HG03432 (cell line): ENCODE results near the gene OR10A7.
"Not testable (repeated sequence)": the region's sequence is repeated elsewhere in the genome, so short reads cannot be mapped to it uniquely, and the experiment has no call there.

Experiments used
- ATAC-seq: cut with Tn5 transposase; IDR thresholded peaks from one replicate; pipeline ENCODE4 v1.9.1; 2021; ENCODE audit warnings: mild to moderate bottlenecking, moderate library complexity; ENCODE audit not compliant: unreplicated experiment

Gene OR10A7

GRCh38 chr12:55220725-55221124 is at the start of gene OR10A7:
TSS of gene OR10A7 (plus strand) at chr12:55221025. CDS start at chr12:55221025, 0 bp downstream.
- ATAC-seq, result no peak

GRCh38 chr12:55171445-55171844 is 49.4 kb upstream of the OR10A7 start:
- no peak for ATAC-seq

GRCh38 chr12:55171846-55172245 is 49.0 kb upstream of the OR10A7 start:
- not testable (repeated sequence) for ATAC-seq

- ATAC-seq, result no peak
These were observed 48.1 kb upstream of the OR10A7 start for GRCh38 chr12:55172686-55173085.

- ATAC-seq, result no peak
These were observed 47.4 kb upstream of the OR10A7 start for GRCh38 chr12:55173456-55173855.

- no peak for ATAC-seq
These were observed 32.3 kb upstream of the OR10A7 start for GRCh38 chr12:55188573-55188972.

- peak; percentile 84 for ATAC-seq
These were observed 31.8 kb upstream of the OR10A7 start for GRCh38 chr12:55188974-55189556.

- ATAC-seq, result no peak
These were observed 26.4 kb upstream of the OR10A7 start for GRCh38 chr12:55194382-55194781.

- no peak for ATAC-seq
These were observed 5.7 kb downstream of the OR10A7 start for GRCh38 chr12:55226523-55226922.

GRCh38 chr12:55227643-55228042 is 6.8 kb downstream of the OR10A7 start:
- ATAC-seq, result no peak

GRCh38 chr12:55244309-55244708 is 23.5 kb downstream of the OR10A7 start, which contains the start of gene OR6C74:
TSS of gene OR6C74 (plus strand) at chr12:55244609. CDS start at chr12:55247288, 2,679 bp downstream.
- ATAC-seq, result no peak

- no peak for ATAC-seq
These were observed 25.3 kb downstream of the OR10A7 start for GRCh38 chr12:55246159-55246558.

- ATAC-seq, result no peak
These were observed 30.1 kb downstream of the OR10A7 start for GRCh38 chr12:55250944-55251343.

GRCh38 chr12:55253281-55253680 is 32.5 kb downstream of the OR10A7 start:
- no peak for ATAC-seq

GRCh38 chr12:55256831-55257230 is 36.0 kb downstream of the OR10A7 start:
- no peak for ATAC-seq

- no peak for ATAC-seq
These were observed 37.5 kb downstream of the OR10A7 start for GRCh38 chr12:55258303-55258702.
